HepG2 (cell line): ENCODE measurements around the gene TMEM223. TPM values are rescaled to one million over a fixed set of nuclear protein-coding genes. Genes with fewer than 3 reads are reported as not detected.
A peak's percentile ranks its signal among the peaks of the same experiment; 100 is the strongest.

ENCODE experiments used
- AFF4 ChIP-seq: sonication (generic); formaldehyde crosslinking; IDR thresholded peaks from 2 replicates; pipeline ENCODE4 v1.4.0; 2020; ENCODE audit warnings: missing genetic modification reagents
- AGO1 ChIP-seq: fragments of 200-400 bp; formaldehyde crosslinking; IDR thresholded peaks from 2 replicates; pipeline ENCODE4 v1.6.1; 2017; ENCODE audit warnings: mild to moderate bottlenecking, low read depth, low read length, moderate library complexity; ENCODE audit not compliant: poor library complexity, severe bottlenecking
- AGO2 ChIP-seq: fragments of 200-400 bp; formaldehyde crosslinking; optimal IDR thresholded peaks from 2 replicates; pipeline ENCODE3; 2017; ENCODE audit warnings: mild to moderate bottlenecking, low read depth, low read length, moderate library complexity
- KAT7 ChIP-seq: IDR thresholded peaks from 2 replicates; pipeline ENCODE4 v1.6.1; 2018; ENCODE audit warnings: borderline replicate concordance, missing compliant biosample characterization
- RARA ChIP-seq: IDR thresholded peaks from 2 replicates; pipeline ENCODE4 v1.6.1; 2016; ENCODE audit warnings: missing genetic modification reagents, missing compliant biosample characterization
- REL ChIP-seq: sonication (generic); formaldehyde crosslinking; conservative IDR thresholded peaks from 2 replicates; pipeline ENCODE4 v1.8.0; 2022; ENCODE audit warnings: mild to moderate bottlenecking, missing genetic modification reagents, moderate library complexity
- ZBTB20 ChIP-seq: sonication (generic); formaldehyde crosslinking; IDR thresholded peaks from 2 replicates; pipeline ENCODE4 v1.8.1; 2023; ENCODE audit warnings: missing genetic modification reagents, low read depth, mild to moderate bottlenecking, borderline replicate concordance
- ZBTB38 ChIP-seq: sonication (generic); formaldehyde crosslinking; IDR thresholded peaks from 2 replicates; pipeline ENCODE4 v1.5.1; 2020; ENCODE audit warnings: mild to moderate bottlenecking, missing genetic modification reagents
- ZFP37 ChIP-seq: sonication (generic); formaldehyde crosslinking; IDR thresholded peaks from 2 replicates; pipeline ENCODE4 v1.4.0; 2020; ENCODE audit warnings: missing genetic modification reagents, borderline replicate concordance
- ZIK1 ChIP-seq: sonication (generic); formaldehyde crosslinking; IDR thresholded peaks from 2 replicates; pipeline ENCODE4 v1.5.0; 2020; ENCODE audit warnings: mild to moderate bottlenecking, low read depth, missing genetic modification reagents, borderline replicate concordance
- ZNF264 ChIP-seq: sonication (generic); formaldehyde crosslinking; IDR thresholded peaks from 2 replicates; pipeline ENCODE4 v1.4.0; 2020; ENCODE audit warnings: missing genetic modification reagents
- ZNF44 ChIP-seq: sonication (generic); formaldehyde crosslinking; IDR thresholded peaks from 2 replicates; pipeline ENCODE4 v1.5.1; 2020; ENCODE audit warnings: mild to moderate bottlenecking, missing genetic modification reagents
- ZNF451 ChIP-seq: sonication (generic); formaldehyde crosslinking; IDR thresholded peaks from 2 replicates; pipeline ENCODE4 v1.5.0; 2020; ENCODE audit warnings: mild to moderate bottlenecking, missing genetic modification reagents
- ZNF724P ChIP-seq: sonication (generic); formaldehyde crosslinking; IDR thresholded peaks from 2 replicates; pipeline ENCODE4 v1.8.0; 2022; ENCODE audit warnings: missing genetic modification reagents, borderline replicate concordance
- ZNF879 ChIP-seq: sonication (generic); formaldehyde crosslinking; IDR thresholded peaks from 2 replicates; pipeline ENCODE4 v1.8.1; 2023; ENCODE audit warnings: missing genetic modification reagents
- ZSCAN22 ChIP-seq: sonication (generic); formaldehyde crosslinking; IDR thresholded peaks from 2 replicates; pipeline ENCODE4 v1.4.0; 2020; ENCODE audit warnings: mild to moderate bottlenecking, missing genetic modification reagents
- ZSCAN29 ChIP-seq: sonication (generic); formaldehyde crosslinking; conservative IDR thresholded peaks from 2 replicates; pipeline ENCODE4 v1.4.0; 2020; ENCODE audit warnings: mild to moderate bottlenecking, missing genetic modification reagents
- ZSCAN9 ChIP-seq: IDR thresholded peaks from 2 replicates; pipeline ENCODE4 v1.6.1; 2016; ENCODE audit warnings: borderline replicate concordance
- polyA plus RNA-seq, 8 experiments: library from polyadenylated mRNA; depleted of rRNA in 3 of 8; stranded (reverse) in 7 of 8; unstranded in 1 of 8; fragments of >200 nt; fragmentation: Illumina TruSeq in 4 of 8; extraction: Trizol in 4 of 8; gene quantifications; 2 replicates each; pipeline versions ENCODE4 v1.2.1 to v1.2.3, GENCODE V29; 2011 to 2016; ENCODE audit warnings: low read depth in 4 of 8, missing spikeins in 1 of 8, mixed read lengths in 1 of 8; ENCODE audit not compliant: insufficient read depth in 1 of 8
- total RNA-seq, 5 experiments: library from RNA; depleted of rRNA; stranded (reverse); fragments of >200 nt; fragmentation: Illumina TruSeq; extraction: Trizol; gene quantifications; 2 replicates each; pipeline ENCODE4 v1.2.3, GENCODE V29; 2016; ENCODE audit warnings: low read depth in 1 of 5
- TF ChIP-seq, protein P1 (sequence below): sonication (generic); formaldehyde crosslinking; IDR thresholded peaks from 2 replicates; pipeline ENCODE4 v1.4.0; 2020; ENCODE audit warnings: missing genetic modification reagents
- TF ChIP-seq, protein P2 (sequence below): sonication (generic); formaldehyde crosslinking; IDR thresholded peaks from 2 replicates; pipeline ENCODE4 v1.5.0; 2020; ENCODE audit warnings: mild to moderate bottlenecking, missing genetic modification reagents

Gene TMEM223
- total and polyA plus RNA-seq, 2 of the 13 experiments (the other 11 are each of a cell fraction or from before 2014, with no cell fraction given): 19.5 to 24.9 TPM

DNA sequence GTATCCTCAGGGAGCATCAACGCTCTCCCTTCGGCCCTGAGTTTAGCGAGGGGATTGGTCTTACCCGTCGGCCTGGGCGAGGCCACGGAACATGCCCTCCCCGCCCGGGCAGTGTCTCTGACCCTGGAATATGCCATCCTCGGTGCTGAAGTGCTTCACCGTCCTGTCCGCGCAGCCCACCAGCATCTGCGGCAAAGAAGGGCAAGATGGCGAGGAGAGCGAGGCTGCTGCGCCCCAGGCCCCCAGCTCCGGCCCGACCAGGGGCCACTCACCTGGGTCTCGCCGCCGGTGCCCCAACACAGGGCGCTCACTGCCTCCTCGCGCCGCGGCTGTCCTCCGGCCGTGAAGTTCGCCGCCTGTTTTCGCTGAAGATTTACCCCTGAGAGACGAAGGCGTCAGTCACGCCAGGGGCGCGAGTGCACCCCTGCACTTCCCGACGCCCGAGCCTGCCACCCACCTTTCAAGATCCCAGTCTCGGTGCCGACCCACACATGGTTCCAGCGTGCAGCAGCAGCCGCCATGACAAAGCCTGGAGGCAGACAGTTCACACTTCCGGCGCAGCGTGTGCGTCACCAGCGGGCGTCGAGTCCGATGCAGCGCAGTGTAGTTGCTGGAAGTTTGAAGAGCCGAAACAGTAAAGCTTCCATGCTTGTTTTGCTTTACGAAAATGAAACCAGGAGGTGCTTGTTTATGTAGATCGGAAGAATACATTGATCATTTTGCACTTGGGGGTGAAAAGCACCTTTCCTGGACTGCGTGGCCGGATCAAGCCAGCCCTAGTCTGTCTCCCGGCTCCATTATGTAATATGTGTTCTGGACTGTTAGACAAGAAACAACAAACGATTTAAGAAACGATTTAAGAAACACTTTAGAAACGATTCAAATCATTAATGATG, 47.5 kb upstream of the TMEM223 start, which contains the start of gene WDR74 (continued):
- TF ChIP-seq KAT7 (no peak; the same call in 1 of the 2 replicates), ZNF44 (no peak), ZSCAN22 (CRISPR knock-in tag) (0 out of 2 replicates have a peak, but pooled peaks have one; percentile 49), REL (CRISPR knock-in tag) (no peak), ZBTB38 (CRISPR knock-in tag) (peak; percentile 91), ZBTB20 (peak; percentile 75; the same call in 1 of the 2 replicates), AFF4 (CRISPR knock-in tag) (no peak), RARA (CRISPR knock-in tag) (peak; percentile 39; the same call in 1 of the 2 replicates), ZNF724P (CRISPR knock-in tag) (peak; percentile 63; the same call in 1 of the 2 replicates), ZIK1 (CRISPR knock-in tag) (peak; percentile 93; the same call in 1 of the 2 replicates), ZNF264 (no peak), ZNF451 (CRISPR knock-in tag) (peak; percentile 45; the same call in 1 of the 2 replicates), AGO2 (peak; percentile 88), ZFP37 (no peak; the same call in 1 of the 2 replicates), ZSCAN29 (no peak; the same call in 1 of the 2 replicates), ZNF879 (no peak), ZSCAN9 (CRISPR knock-in tag) (peak; percentile 80; the same call in 1 of the 2 replicates), AGO1 (peak; percentile 63)
- TF ChIP-seq, protein P1, sequence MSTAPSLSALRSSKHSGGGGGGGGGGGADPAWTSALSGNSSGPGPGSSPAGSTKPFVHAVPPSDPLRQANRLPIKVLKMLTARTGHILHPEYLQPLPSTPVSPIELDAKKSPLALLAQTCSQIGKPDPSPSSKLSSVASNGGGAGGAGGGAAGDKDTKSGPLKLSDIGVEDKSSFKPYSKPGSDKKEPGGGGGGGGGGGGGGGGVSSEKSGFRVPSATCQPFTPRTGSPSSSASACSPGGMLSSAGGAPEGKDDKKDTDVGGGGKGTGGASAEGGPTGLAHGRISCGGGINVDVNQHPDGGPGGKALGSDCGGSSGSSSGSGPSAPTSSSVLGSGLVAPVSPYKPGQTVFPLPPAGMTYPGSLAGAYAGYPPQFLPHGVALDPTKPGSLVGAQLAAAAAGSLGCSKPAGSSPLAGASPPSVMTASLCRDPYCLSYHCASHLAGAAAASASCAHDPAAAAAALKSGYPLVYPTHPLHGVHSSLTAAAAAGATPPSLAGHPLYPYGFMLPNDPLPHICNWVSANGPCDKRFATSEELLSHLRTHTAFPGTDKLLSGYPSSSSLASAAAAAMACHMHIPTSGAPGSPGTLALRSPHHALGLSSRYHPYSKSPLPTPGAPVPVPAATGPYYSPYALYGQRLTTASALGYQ (CRISPR knock-in tag): peak; percentile 30; the same call in 1 of the 2 replicates
- TF ChIP-seq, protein P2, sequence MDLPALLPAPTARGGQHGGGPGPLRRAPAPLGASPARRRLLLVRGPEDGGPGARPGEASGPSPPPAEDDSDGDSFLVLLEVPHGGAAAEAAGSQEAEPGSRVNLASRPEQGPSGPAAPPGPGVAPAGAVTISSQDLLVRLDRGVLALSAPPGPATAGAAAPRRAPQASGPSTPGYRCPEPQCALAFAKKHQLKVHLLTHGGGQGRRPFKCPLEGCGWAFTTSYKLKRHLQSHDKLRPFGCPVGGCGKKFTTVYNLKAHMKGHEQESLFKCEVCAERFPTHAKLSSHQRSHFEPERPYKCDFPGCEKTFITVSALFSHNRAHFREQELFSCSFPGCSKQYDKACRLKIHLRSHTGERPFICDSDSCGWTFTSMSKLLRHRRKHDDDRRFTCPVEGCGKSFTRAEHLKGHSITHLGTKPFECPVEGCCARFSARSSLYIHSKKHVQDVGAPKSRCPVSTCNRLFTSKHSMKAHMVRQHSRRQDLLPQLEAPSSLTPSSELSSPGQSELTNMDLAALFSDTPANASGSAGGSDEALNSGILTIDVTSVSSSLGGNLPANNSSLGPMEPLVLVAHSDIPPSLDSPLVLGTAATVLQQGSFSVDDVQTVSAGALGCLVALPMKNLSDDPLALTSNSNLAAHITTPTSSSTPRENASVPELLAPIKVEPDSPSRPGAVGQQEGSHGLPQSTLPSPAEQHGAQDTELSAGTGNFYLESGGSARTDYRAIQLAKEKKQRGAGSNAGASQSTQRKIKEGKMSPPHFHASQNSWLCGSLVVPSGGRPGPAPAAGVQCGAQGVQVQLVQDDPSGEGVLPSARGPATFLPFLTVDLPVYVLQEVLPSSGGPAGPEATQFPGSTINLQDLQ (CRISPR knock-in tag): no peak
